GM12864 (cell line): ENCODE results near the gene PDE4B.

Experiments
- DNase-seq: peaks from one replicate; pipeline ENCODE4 v3.0.0-alpha.2; 2011; ENCODE audit warnings: low read depth
- H3K4me3 ChIP-seq: 2 replicates; pipeline ENCODE4 v1.5.1; 2011; ENCODE audit warnings: mild to moderate bottlenecking, low read depth, low read length, control low read depth
- TF ChIP-seq, protein P1 (sequence below): IDR thresholded peaks from 2 replicates; pipeline ENCODE4 v1.5.1; 2011; ENCODE audit warnings: low read depth, mild to moderate bottlenecking, moderate library complexity, low read length, control low read depth, inconsistent platforms; ENCODE audit errors: missing control alignments

Gene PDE4B

GRCh38 chr1:65979136-65980044 is 186.7 kb downstream of the PDE4B start:
- H3K4me3 ChIP-seq: no peak overlapping the region
- TF ChIP-seq, protein P1, sequence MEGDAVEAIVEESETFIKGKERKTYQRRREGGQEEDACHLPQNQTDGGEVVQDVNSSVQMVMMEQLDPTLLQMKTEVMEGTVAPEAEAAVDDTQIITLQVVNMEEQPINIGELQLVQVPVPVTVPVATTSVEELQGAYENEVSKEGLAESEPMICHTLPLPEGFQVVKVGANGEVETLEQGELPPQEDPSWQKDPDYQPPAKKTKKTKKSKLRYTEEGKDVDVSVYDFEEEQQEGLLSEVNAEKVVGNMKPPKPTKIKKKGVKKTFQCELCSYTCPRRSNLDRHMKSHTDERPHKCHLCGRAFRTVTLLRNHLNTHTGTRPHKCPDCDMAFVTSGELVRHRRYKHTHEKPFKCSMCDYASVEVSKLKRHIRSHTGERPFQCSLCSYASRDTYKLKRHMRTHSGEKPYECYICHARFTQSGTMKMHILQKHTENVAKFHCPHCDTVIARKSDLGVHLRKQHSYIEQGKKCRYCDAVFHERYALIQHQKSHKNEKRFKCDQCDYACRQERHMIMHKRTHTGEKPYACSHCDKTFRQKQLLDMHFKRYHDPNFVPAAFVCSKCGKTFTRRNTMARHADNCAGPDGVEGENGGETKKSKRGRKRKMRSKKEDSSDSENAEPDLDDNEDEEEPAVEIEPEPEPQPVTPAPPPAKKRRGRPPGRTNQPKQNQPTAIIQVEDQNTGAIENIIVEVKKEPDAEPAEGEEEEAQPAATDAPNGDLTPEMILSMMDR: no peak
- no peak for DNase-seq

- TF ChIP-seq, protein P1: no peak
- no peak for DNase-seq
- H3K4me3 ChIP-seq: no peak overlapping the region
These were observed 187.5 kb downstream of the PDE4B start for GRCh38 chr1:65980237-65980636.

- H3K4me3 ChIP-seq: no peak overlapping the region
- no peak for DNase-seq
- TF ChIP-seq, protein P1: no peak
These were observed 190.8 kb downstream of the PDE4B start for GRCh38 chr1:65983500-65983899.

- no peak for DNase-seq
- TF ChIP-seq, protein P1: no peak
- H3K4me3 ChIP-seq: no peak overlapping the region
These were observed 192.8 kb downstream of the PDE4B start for GRCh38 chr1:65985393-65986066.

- TF ChIP-seq, protein P1: no peak
- no peak for DNase-seq
- H3K4me3 ChIP-seq: no peak overlapping the region
These were observed 193.5 kb downstream of the PDE4B start for GRCh38 chr1:65986146-65986545.

DNA sequence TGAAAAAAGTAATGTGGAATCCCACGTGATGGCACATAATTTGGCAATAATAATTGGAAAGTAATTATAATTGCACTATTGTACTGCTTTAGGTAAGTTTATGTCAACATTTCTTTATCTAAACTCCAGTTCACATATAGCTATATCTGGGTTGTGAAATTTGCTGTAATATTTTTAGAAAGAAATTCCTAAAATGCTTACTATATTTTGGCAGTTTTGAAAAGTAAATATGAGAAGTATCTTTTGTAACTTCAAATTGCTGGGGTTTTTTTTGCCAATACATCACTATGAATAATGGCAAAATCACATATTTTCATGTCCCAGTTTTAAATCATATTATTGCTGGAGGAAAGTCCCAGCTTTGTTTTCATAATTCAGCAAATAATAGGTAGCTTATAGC is 197.5 kb downstream of the PDE4B start:
- no peak overlapping the region for H3K4me3 ChIP-seq
- TF ChIP-seq, protein P1: no peak
- no peak for DNase-seq
